Measurements from ENCODE around the gene B4GALNT3. TPM values are rescaled to one million over a fixed set of nuclear protein-coding genes. Genes with fewer than 3 reads are reported as not detected.

Gene B4GALNT3
- total RNA-seq, 1 donor from 2014 or later, result 8.2 TPM

- FAIRE-seq, result no peak
- DNase-seq (ENCODE audit: low read depth), result no peak
- no peak for TF ChIP-seq CTCF (IDR thresholded peaks at IDR 0.05; ENCODE audit: insufficient read depth, low read length, severe bottlenecking)
- Histone ChIP-seq H3K4me3 (ENCODE audit: low read depth, low read length) (no peak overlapping the region), H3K36me3 (ENCODE audit: control insufficient read depth, insufficient read depth, low read length) (no peaks in the 10 kb centered on the region), H3K27me3 (ENCODE audit: control insufficient read depth, insufficient read depth, low read length) (no peaks in the 10 kb centered on the region)
These were observed 140.0 kb downstream of the B4GALNT3 start for GRCh38 chr12:599756-600155.

GRCh38 chr12:601976-602699 is 142.4 kb downstream of the B4GALNT3 start:
- H3K4me3 ChIP-seq (ENCODE audit: low read depth, low read length), result no peak overlapping the region
- DNase-seq (ENCODE audit: low read depth) (peak; percentile 45), FAIRE-seq (no peak)
- H3K27me3 ChIP-seq (ENCODE audit: control insufficient read depth, insufficient read depth, low read length), result no peaks in the 10 kb centered on the region
- no peaks in the 10 kb centered on the region for H3K36me3 ChIP-seq (ENCODE audit: control insufficient read depth, insufficient read depth, low read length)
- no peak for TF ChIP-seq CTCF (IDR thresholded peaks at IDR 0.05; ENCODE audit: insufficient read depth, low read length, severe bottlenecking)

- H3K4me3 ChIP-seq (ENCODE audit: low read depth, low read length), result no peak overlapping the region
- H3K27me3 ChIP-seq (ENCODE audit: control insufficient read depth, insufficient read depth, low read length), result no peaks in the 10 kb centered on the region
- no peak for TF ChIP-seq CTCF (IDR thresholded peaks at IDR 0.05; ENCODE audit: insufficient read depth, low read length, severe bottlenecking)
- no peaks in the 10 kb centered on the region for H3K36me3 ChIP-seq (ENCODE audit: control insufficient read depth, insufficient read depth, low read length)
- no peak for FAIRE-seq
- no peak for DNase-seq (ENCODE audit: low read depth)
These were observed 142.9 kb downstream of the B4GALNT3 start for GRCh38 chr12:602700-603068.

- Histone ChIP-seq H3K4me3 (ENCODE audit: low read depth, low read length) (no peak overlapping the region), H3K36me3 (ENCODE audit: control insufficient read depth, insufficient read depth, low read length) (no peaks in the 10 kb centered on the region), H3K27me3 (ENCODE audit: control insufficient read depth, insufficient read depth, low read length) (no peaks in the 10 kb centered on the region)
- no peak for TF ChIP-seq CTCF (IDR thresholded peaks at IDR 0.05; ENCODE audit: insufficient read depth, low read length, severe bottlenecking)
- DNase-seq (ENCODE audit: low read depth), result no peak
- FAIRE-seq, result peak; percentile 85
These were observed 145.2 kb downstream of the B4GALNT3 start for GRCh38 chr12:604956-605355.

GRCh38 chr12:607541-608001 is 147.8 kb downstream of the B4GALNT3 start:
- DNase-seq (ENCODE audit: low read depth) (peak; percentile 97), FAIRE-seq (peak; percentile 97)
- no peak overlapping the region for H3K4me3 ChIP-seq (ENCODE audit: low read depth, low read length)
- no peaks in the 10 kb centered on the region for H3K27me3 ChIP-seq (ENCODE audit: control insufficient read depth, insufficient read depth, low read length)
- H3K36me3 ChIP-seq (ENCODE audit: control insufficient read depth, insufficient read depth, low read length), result no peaks in the 10 kb centered on the region
- no peak for TF ChIP-seq CTCF (IDR thresholded peaks at IDR 0.05; ENCODE audit: insufficient read depth, low read length, severe bottlenecking)

- DNase-seq (ENCODE audit: low read depth), result no peak
- H3K36me3 ChIP-seq (ENCODE audit: control insufficient read depth, insufficient read depth, low read length), result no peaks in the 10 kb centered on the region
- FAIRE-seq, result no peak
- H3K27me3 ChIP-seq (ENCODE audit: control insufficient read depth, insufficient read depth, low read length), result no peaks in the 10 kb centered on the region
- TF ChIP-seq CTCF (IDR thresholded peaks at IDR 0.05; ENCODE audit: insufficient read depth, low read length, severe bottlenecking), result no peak
- no peak overlapping the region for H3K4me3 ChIP-seq (ENCODE audit: low read depth, low read length)
These were observed 148.7 kb downstream of the B4GALNT3 start for GRCh38 chr12:608413-608812.
